Adrenal gland (tissue), 12 donors: ENCODE measurements around the gene MGAT5. TPM values are rescaled to one million over a fixed set of nuclear protein-coding genes. Genes with fewer than 3 reads are reported as not detected.
A peak's percentile ranks its signal among the peaks of the same experiment; 100 is the strongest.

Experiments used
- DNase-seq, 7 donors: peaks; one replicate each; pipeline ENCODE4 v3.0.0-alpha.2; 2019 to 2020
- H3K27ac ChIP-seq, 5 donors: fragments of 200-600 bp; sonication (generic) in 4 of 5; 1 replicate in 3 of 5; 2 replicates in 2 of 5; pipeline versions ENCODE4 v1.5.1 to v1.8.0; 2016 to 2020; ENCODE audit warnings: mild to moderate bottlenecking in 1 of 5
- H3K27me3 ChIP-seq: fragments of 200-600 bp; 2 replicates; pipeline ENCODE4 v1.8.0; 2021
- H3K36me3 ChIP-seq, 2 donors: fragments of 200-600 bp; replicated peaks in 1 of 2; 1 replicate in 1 of 2; 2 replicates in 1 of 2; pipeline versions ENCODE4 v1.5.1 to v1.8.0; 2018 to 2022
- H3K4me1 ChIP-seq, 2 donors: fragments of 200-600 bp; replicated peaks in 1 of 2; 1 replicate in 1 of 2; 2 replicates in 1 of 2; pipeline versions ENCODE4 v1.5.1 to v1.8.0; 2018 to 2021
- H3K4me3 ChIP-seq, 4 donors: fragments of 200-600 bp; sonication (generic) in 3 of 4; one replicate each; pipeline ENCODE4 v1.5.1; 2016 to 2018
- H3K9me3 ChIP-seq, 3 donors: fragments of 200-600 bp; sonication (generic) in 1 of 3; replicated peaks in 1 of 3; 1 replicate in 2 of 3; 2 replicates in 1 of 3; pipeline versions ENCODE4 v1.5.1 to v1.8.0; 2016 to 2021
- CTCF ChIP-seq, 6 experiments: fragments of 450-650 bp in 4 of 6; fragments of 200-600 bp in 2 of 6; sonication (generic) in 1 of 6; IDR thresholded peaks; 1 replicate in 5 of 6; 2 replicates in 1 of 6; pipeline versions ENCODE4 v1.5.1 to v1.8.0; 2016 to 2021; ENCODE audit warnings: antibody characterized with exemption in 6 of 6, mild to moderate bottlenecking in 2 of 6, moderate library complexity in 1 of 6
- POLR2A ChIP-seq, 2 donors: fragments of 450-650 bp; IDR thresholded peaks; one replicate each; pipeline ENCODE4 v1.6.1; 2017; ENCODE audit warnings: antibody characterized with exemption in 2 of 2, mild to moderate bottlenecking in 2 of 2, moderate library complexity in 1 of 2
- WGBS, 4 donors: extraction: QIAGEN DNeasy Blood & Tissue Kit in 2 of 4; methylation state at CpG; one replicate each; pipeline versions ENCODE4 v1.1.5 to v1.1.7; 2013 to 2017; 5-methylcytosine and 5-hydroxymethylcytosine counted together
- intact Hi-C, 2 donors: fragments of 100-400 bp; cut with DNase I; formaldehyde crosslinking; loops; one replicate each; pipeline versions ENCODE4 v1.14.1 to v1.15.0; 2022 to 2023
- polyA plus RNA-seq, 3 donors: library from polyadenylated mRNA; stranded (reverse); fragments of 200-250 nt in 2 of 3; fragments of 350-450 nt in 1 of 3; fragmentation: Illumina TruSeq in 1 of 3; extraction: RNeasy Lipid Tissue Mini Kit (QIAGEN cat#74804) in 1 of 3; gene quantifications; one replicate each; pipeline ENCODE4 v1.2.3, GENCODE V29; 2013 to 2014
- total RNA-seq, 9 donors: library from RNA; depleted of rRNA in 4 of 9; stranded (reverse); fragments of >200 nt in 4 of 9; fragments of 120-200 nt in 1 of 9; fragmentation: NEBNext Ultra II Directional in 1 of 9; extraction: Animal tissue kit (Norgen Biotek cat#: 25700) in 1 of 9; gene quantifications; one replicate each; pipeline versions ENCODE4 v1.1.0 to v1.2.4, GENCODE V29; 2013 to 2023
- donor health status: healthy with polysubstance abuse.
- donor health status: Bipolar disorder and iron deficiency.
- donor health status: DM: yes; HTN: yes; CAD: no.
- donor health status: DM: no; HTN: no; CAD: no.
- donor health status: DM: no; HTN: no; CAD: no.
- donor health status: DM: yes; HTN: yes; CAD: no.

The MGAT5 gene
- total and polyA plus RNA-seq, 12 donors = 2.9 to 74.6 (median 41.1) TPM

- no peak for DNase-seq
- intact Hi-C loops = no loop called here
- Histone ChIP-seq H3K4me3 (no peak overlapping the region), H3K4me1 (peaks cover 0 to 29% of the 10 kb centered on the region in 2 donors), H3K36me3 (no peaks in the 10 kb centered on the region), H3K27me3 (no peaks in the 10 kb centered on the region), H3K9me3 (no peaks in the 10 kb centered on the region), H3K27ac (peak overlapping the region in 1 of 5 donors; percentile 17)
- WGBS, 4 donors = 83 to 92% (median 89%) methylated on average over 3 of the region's 3 CpGs
- TF ChIP-seq POLR2A (IDR thresholded peaks at IDR 0.05) (no peak), CTCF (IDR thresholded peaks at IDR 0.05) (no peak)
Measured at GRCh38 chr2:134336921-134337320, 83.0 kb downstream of the MGAT5 start.

- 43 to 59% (median 53%) methylated on average over 1 of the region's 1 CpG for WGBS, 4 donors
- Histone ChIP-seq H3K4me3 (no peak overlapping the region), H3K27ac (peak overlapping the region in 2 of 5 donors; percentile 31 to 32), H3K36me3 (no peaks in the 10 kb centered on the region), H3K9me3 (no peaks in the 10 kb centered on the region), H3K4me1 (peaks cover 0 to 30% of the 10 kb centered on the region in 2 donors), H3K27me3 (no peaks in the 10 kb centered on the region)
- no peak for DNase-seq
- TF ChIP-seq POLR2A (IDR thresholded peaks at IDR 0.05) (no peak), CTCF (IDR thresholded peaks at IDR 0.05) (no peak)
- intact Hi-C loops = no loop called here
Measured at GRCh38 chr2:134337631-134338030, 83.8 kb downstream of the MGAT5 start.

GRCh38 chr2:134338208-134338607 lies 84.3 kb downstream of the MGAT5 start:
- H3K4me1 ChIP-seq = peaks cover 0 to 30% of the 10 kb centered on the region in 2 donors

GRCh38 chr2:134341476-134341875 lies 87.6 kb downstream of the MGAT5 start:
- Histone ChIP-seq H3K4me1 (peaks cover 0 to 6% of the 10 kb centered on the region in 2 donors), H3K27me3 (no peaks in the 10 kb centered on the region), H3K4me3 (no peak overlapping the region), H3K27ac (no peak overlapping the region), H3K9me3 (no peaks in the 10 kb centered on the region), H3K36me3 (no peaks in the 10 kb centered on the region)
- intact Hi-C loops = no loop called here
- TF ChIP-seq POLR2A (IDR thresholded peaks at IDR 0.05) (no peak), CTCF (IDR thresholded peaks at IDR 0.05) (no peak)
- DNase-seq = no peak
- WGBS, 4 donors = 82 to 87% (median 84%) methylated on average over 3 of the region's 3 CpGs

More at GRCh38 chr2:134338208-134338607, 84.3 kb downstream of the MGAT5 start:
- Histone ChIP-seq H3K4me3 (no peak overlapping the region), H3K36me3 (no peaks in the 10 kb centered on the region), H3K9me3 (no peaks in the 10 kb centered on the region), H3K27me3 (no peaks in the 10 kb centered on the region), H3K27ac (peak overlapping the region in 2 of 5 donors; percentile 32 to 56)
- intact Hi-C loops = no loop called here
- DNase-seq = peak in 2 of 7 donors; percentile 24 to 29
- WGBS, 4 donors = 72 to 86% (median 83%) methylated on average over 8 of the region's 8 CpGs
- no peak for TF ChIP-seq CTCF (IDR thresholded peaks at IDR 0.05)
- TF ChIP-seq POLR2A (IDR thresholded peaks at IDR 0.05) = no peak
